Measurements from ENCODE around the gene GLIS1. TPM values are rescaled to one million over a fixed set of nuclear protein-coding genes. Genes with fewer than 3 reads are reported as not detected.

GLIS1 gene
- total RNA-seq, 1 experiment from 2014 or later: 0.28 TPM

GRCh38 chr1:53532912-53533311 is 206.1 kb downstream of the GLIS1 start:
- no peaks in the 10 kb centered on the region for H3K4me1 ChIP-seq (ENCODE audit: insufficient read depth, low read length)
- H3K9me3 Mint-ChIP-seq: no peaks in the 10 kb centered on the region
- H3K27me3 Mint-ChIP-seq (ENCODE audit: low read depth): peaks cover 31% of the 10 kb centered on the region
- H4K8ac ChIP-seq (replicated peaks; ENCODE audit: insufficient read length, low read depth, low read length): no peak overlapping the region
- no peak overlapping the region for H3K4me2 ChIP-seq (ENCODE audit: insufficient read depth, insufficient read length, low read length)
- no peaks in the 10 kb centered on the region for H4K20me1 ChIP-seq (ENCODE audit: control insufficient read depth, insufficient read depth, insufficient read length)
- H4K91ac ChIP-seq (ENCODE audit: insufficient read length, low read depth, low read length): no peak overlapping the region
- H3K79me2 ChIP-seq (ENCODE audit: insufficient read depth, low read length): no peaks in the 10 kb centered on the region
- H3K9ac ChIP-seq (ENCODE audit: extremely low read depth, insufficient read length, low read length): no peak overlapping the region
- no peak overlapping the region for H3K18ac ChIP-seq (ENCODE audit: insufficient read length, low read depth, low read length)
- no peak overlapping the region for H3K4ac ChIP-seq (ENCODE audit: low read depth, low read length)
- H3K4me3 Mint-ChIP-seq: no peak overlapping the region
- no peaks in the 10 kb centered on the region for H3K9me3 ChIP-seq (ENCODE audit: control insufficient read depth, low read depth, low read length)
- H3K23ac ChIP-seq (ENCODE audit: insufficient read length, low read depth, low read length): no peak overlapping the region
- no peak for TF ChIP-seq CTCF (conservative IDR thresholded peaks at IDR 0.05)
- no peak overlapping the region for H2BK120ac ChIP-seq (ENCODE audit: low read depth, low read length, poor library complexity, severe bottlenecking)
- H2AK5ac ChIP-seq (ENCODE audit: insufficient read length, low read length): no peak overlapping the region
- H3K14ac ChIP-seq (ENCODE audit: insufficient read depth, low read length): no peak overlapping the region
- H2BK15ac ChIP-seq (ENCODE audit: low read depth, low read length): no peak overlapping the region
- no peak overlapping the region for H2BK5ac ChIP-seq (ENCODE audit: insufficient read length, low read length)
- no peak overlapping the region for H3K56ac ChIP-seq (ENCODE audit: insufficient read length, low read depth, low read length)
- no peak overlapping the region for H2BK20ac ChIP-seq (ENCODE audit: low read depth, low read length, poor library complexity, severe bottlenecking)
- H3K27ac Mint-ChIP-seq: no peak overlapping the region; a peak in 1 of 7 replicates
- no peak overlapping the region for H3K27ac ChIP-seq (ENCODE audit: insufficient read length, low read depth, low read length)
- H4K5ac ChIP-seq (ENCODE audit: insufficient read length, low read depth, low read length): no peak overlapping the region
- H3T11ph ChIP-seq (ENCODE audit: low read length): no peak overlapping the region
- WGBS (ENCODE audit: extremely low coverage, insufficient read length, low lambda C conversion rate): no CpG with 5 or more reads among the region's 4 CpGs
- H2AFZ ChIP-seq (ENCODE audit: low read length): no peak overlapping the region
- no peak for DNase-seq
- no peak overlapping the region for H2BK12ac ChIP-seq (ENCODE audit: insufficient read length, low read depth, low read length)
- no peaks in the 10 kb centered on the region for H3K36me3 Mint-ChIP-seq (ENCODE audit: insufficient read depth in 1 of 3, low read depth in 3 of 3)
- peaks cover 3 to 5% of the 10 kb centered on the region in 2 experiments; a peak in 3 of 4 replicates for H3K4me1 Mint-ChIP-seq
- H3K23me2 ChIP-seq (ENCODE audit: insufficient read length, low read depth, low read length, poor library complexity, severe bottlenecking): no peaks in the 10 kb centered on the region
- no peaks in the 10 kb centered on the region for H3K27me3 ChIP-seq (ENCODE audit: insufficient read depth, low read length)
- H3K79me1 ChIP-seq (ENCODE audit: insufficient read depth, low read depth, low read length, poor library complexity, severe bottlenecking): no peaks in the 10 kb centered on the region
